ENCODE data around the gene C14orf132. TPM values are rescaled to one million over a fixed set of nuclear protein-coding genes. Genes with fewer than 3 reads are reported as not detected.

C14orf132 gene
- total RNA-seq, 2 experiments from 2014 or later, result 1.6 to 2.3 TPM

GRCh38 chr14:96097752-96098151 lies 58.6 kb downstream of the C14orf132 start:
- DNase-seq, result no peak
- no peak for ATAC-seq
- Mint-ChIP-seq H3K36me3 (ENCODE audit: low read depth) (no peaks in the 10 kb centered on the region), H3K9me3 (no peaks in the 10 kb centered on the region), H3K27me3 (peaks cover 5% of the 10 kb centered on the region), H3K27ac (no peak overlapping the region), H3K4me1 (ENCODE audit: low read depth) (no peaks in the 10 kb centered on the region), H3K4me3 (no peak overlapping the region)
- CTCF ChIA-PET, result interaction anchor here (1.7 to 1.9 kb wide), 2 partner anchors 177 to 202 kb away, joined by 4 to 8 read pairs; no protein-coding TSS in a partner anchor
- intact Hi-C loops (cut with micrococcal nuclease), result no loop called here
- no peak for TF ChIP-seq CTCF (IDR thresholded peaks at IDR 0.05)
- POLR2A ChIA-PET, result no interaction called here

GRCh38 chr14:96098309-96098998 lies 59.3 kb downstream of the C14orf132 start:
- Mint-ChIP-seq H3K4me3 (no peak overlapping the region), H3K27ac (no peak overlapping the region), H3K36me3 (ENCODE audit: low read depth) (no peaks in the 10 kb centered on the region), H3K9me3 (no peaks in the 10 kb centered on the region), H3K27me3 (peaks cover 5% of the 10 kb centered on the region), H3K4me1 (ENCODE audit: low read depth) (no peaks in the 10 kb centered on the region)
- CTCF ChIA-PET, result interaction anchor here (0.7 to 1.9 kb wide), 5 partner anchors 165 to 216 kb away, joined by 3 to 8 read pairs (median 4); no protein-coding TSS in a partner anchor
- ATAC-seq, result peak; percentile 45
- intact Hi-C loops (cut with micrococcal nuclease), result no loop called here
- peak; percentile 26 for DNase-seq
- TF ChIP-seq CTCF (IDR thresholded peaks at IDR 0.05), result peak; percentile 45
- POLR2A ChIA-PET, result no interaction called here

- Mint-ChIP-seq H3K27ac (no peak overlapping the region), H3K4me1 (ENCODE audit: low read depth) (no peaks in the 10 kb centered on the region), H3K27me3 (peaks cover 5% of the 10 kb centered on the region), H3K36me3 (ENCODE audit: low read depth) (no peaks in the 10 kb centered on the region), H3K9me3 (no peaks in the 10 kb centered on the region), H3K4me3 (no peak overlapping the region)
- peak; percentile 22 for TF ChIP-seq CTCF (IDR thresholded peaks at IDR 0.05)
- intact Hi-C loops (cut with micrococcal nuclease), result no loop called here
- ChIA-PET POLR2A (no interaction called here), CTCF (interaction anchor here (1.1 to 1.9 kb wide), 4 partner anchors 175 to 215 kb away, joined by 3 to 8 read pairs (median 5); no protein-coding TSS in a partner anchor)
- DNase-seq, result no peak
- no peak for ATAC-seq
These were observed 59.8 kb downstream of the C14orf132 start for GRCh38 chr14:96098999-96099335.

- H3K4me3 Mint-ChIP-seq, result no peak overlapping the region
- CTCF ChIA-PET, result interaction anchor here (0.6 to 4.6 kb wide), 26 partner anchors 20 to 541 kb away, joined by 3 to 75 read pairs (median 3); no protein-coding TSS in a partner anchor
- DNase-seq, result peak; percentile 82
- peak; percentile 72 for ATAC-seq
- no peaks in the 10 kb centered on the region for H3K9me3 Mint-ChIP-seq
- H3K4me1 Mint-ChIP-seq (ENCODE audit: low read depth), result no peaks in the 10 kb centered on the region
- no peaks in the 10 kb centered on the region for H3K36me3 Mint-ChIP-seq (ENCODE audit: low read depth)
- intact Hi-C loops (cut with micrococcal nuclease), result loop anchor here (2.0 to 10.0 kb wide), 2 partner anchors 174 to 324 kb away; no protein-coding TSS in a partner anchor
- H3K27ac Mint-ChIP-seq, result no peak overlapping the region
- H3K27me3 Mint-ChIP-seq, result peaks cover 5% of the 10 kb centered on the region
- POLR2A ChIA-PET, result no interaction called here
- TF ChIP-seq CTCF (IDR thresholded peaks at IDR 0.05), result peak; percentile 73
These were observed 61.3 kb downstream of the C14orf132 start for GRCh38 chr14:96100161-96101064.
